OCI-LY1 (cell line): ENCODE data around the gene RNF112.

Source experiments
- EZH2 ChIP-seq: fragments of 200-600 bp; sonication (generic), shearing (Covaris generic); IDR thresholded peaks from 2 replicates; pipeline ENCODE4 v1.8.0; 2017; ENCODE audit warnings: borderline replicate concordance, mixed run types, mild to moderate bottlenecking, antibody characterized with exemption, low read length, moderate library complexity, mixed read lengths
- TF ChIP-seq, protein P1 (sequence below): fragments of 200-600 bp; sonication (generic), shearing (Covaris generic); IDR thresholded peaks from 2 replicates; pipeline ENCODE4 v1.5.1; 2017; ENCODE audit warnings: mild to moderate bottlenecking, antibody characterized with exemption, low read length, moderate library complexity, mixed read lengths

DNA sequence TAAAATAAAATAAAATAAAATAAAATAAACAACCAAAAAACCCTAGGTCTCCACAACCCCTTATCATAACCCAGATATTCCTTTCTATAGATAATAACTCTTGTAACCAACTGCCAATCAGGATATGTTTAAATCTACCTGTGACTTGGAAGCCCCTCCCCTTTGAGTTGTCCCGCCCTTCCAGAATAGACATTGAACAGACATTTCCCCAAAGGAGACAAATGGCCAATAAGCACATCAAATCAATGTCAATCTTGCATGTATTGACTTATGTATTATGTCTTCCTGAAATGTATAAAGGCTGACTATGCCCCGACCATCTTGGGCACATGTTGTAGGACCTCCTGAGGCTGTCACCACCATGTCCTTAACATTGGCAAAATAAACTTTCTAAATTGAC, 34.2 kb upstream of the RNF112 start:
- TF ChIP-seq, protein P1, sequence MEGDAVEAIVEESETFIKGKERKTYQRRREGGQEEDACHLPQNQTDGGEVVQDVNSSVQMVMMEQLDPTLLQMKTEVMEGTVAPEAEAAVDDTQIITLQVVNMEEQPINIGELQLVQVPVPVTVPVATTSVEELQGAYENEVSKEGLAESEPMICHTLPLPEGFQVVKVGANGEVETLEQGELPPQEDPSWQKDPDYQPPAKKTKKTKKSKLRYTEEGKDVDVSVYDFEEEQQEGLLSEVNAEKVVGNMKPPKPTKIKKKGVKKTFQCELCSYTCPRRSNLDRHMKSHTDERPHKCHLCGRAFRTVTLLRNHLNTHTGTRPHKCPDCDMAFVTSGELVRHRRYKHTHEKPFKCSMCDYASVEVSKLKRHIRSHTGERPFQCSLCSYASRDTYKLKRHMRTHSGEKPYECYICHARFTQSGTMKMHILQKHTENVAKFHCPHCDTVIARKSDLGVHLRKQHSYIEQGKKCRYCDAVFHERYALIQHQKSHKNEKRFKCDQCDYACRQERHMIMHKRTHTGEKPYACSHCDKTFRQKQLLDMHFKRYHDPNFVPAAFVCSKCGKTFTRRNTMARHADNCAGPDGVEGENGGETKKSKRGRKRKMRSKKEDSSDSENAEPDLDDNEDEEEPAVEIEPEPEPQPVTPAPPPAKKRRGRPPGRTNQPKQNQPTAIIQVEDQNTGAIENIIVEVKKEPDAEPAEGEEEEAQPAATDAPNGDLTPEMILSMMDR: no peak
- no peak for TF ChIP-seq EZH2
